ENCODE measurements around the gene TTC34.

- TF ChIP-seq, protein P1, sequence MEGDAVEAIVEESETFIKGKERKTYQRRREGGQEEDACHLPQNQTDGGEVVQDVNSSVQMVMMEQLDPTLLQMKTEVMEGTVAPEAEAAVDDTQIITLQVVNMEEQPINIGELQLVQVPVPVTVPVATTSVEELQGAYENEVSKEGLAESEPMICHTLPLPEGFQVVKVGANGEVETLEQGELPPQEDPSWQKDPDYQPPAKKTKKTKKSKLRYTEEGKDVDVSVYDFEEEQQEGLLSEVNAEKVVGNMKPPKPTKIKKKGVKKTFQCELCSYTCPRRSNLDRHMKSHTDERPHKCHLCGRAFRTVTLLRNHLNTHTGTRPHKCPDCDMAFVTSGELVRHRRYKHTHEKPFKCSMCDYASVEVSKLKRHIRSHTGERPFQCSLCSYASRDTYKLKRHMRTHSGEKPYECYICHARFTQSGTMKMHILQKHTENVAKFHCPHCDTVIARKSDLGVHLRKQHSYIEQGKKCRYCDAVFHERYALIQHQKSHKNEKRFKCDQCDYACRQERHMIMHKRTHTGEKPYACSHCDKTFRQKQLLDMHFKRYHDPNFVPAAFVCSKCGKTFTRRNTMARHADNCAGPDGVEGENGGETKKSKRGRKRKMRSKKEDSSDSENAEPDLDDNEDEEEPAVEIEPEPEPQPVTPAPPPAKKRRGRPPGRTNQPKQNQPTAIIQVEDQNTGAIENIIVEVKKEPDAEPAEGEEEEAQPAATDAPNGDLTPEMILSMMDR (IDR thresholded peaks at IDR 0.05) = no peak
- TF ChIP-seq SMAD3 (CRISPR knock-in tag; IDR thresholded peaks at IDR 0.05; ENCODE audit: borderline replicate concordance) (no peak), MXD4 (CRISPR knock-in tag; IDR thresholded peaks at IDR 0.05; ENCODE audit: borderline replicate concordance) (no peak), JUN (CRISPR knock-in tag; IDR thresholded peaks at IDR 0.05) (no peak), IRF2 (CRISPR knock-in tag; IDR thresholded peaks at IDR 0.05; ENCODE audit: borderline replicate concordance, low read depth) (no peak), ATF3 (CRISPR knock-in tag; conservative IDR thresholded peaks at IDR 0.05) (no peak), ELF4 (CRISPR knock-in tag; IDR thresholded peaks at IDR 0.05; ENCODE audit: low read depth) (no peak), ESRRA (CRISPR knock-in tag; IDR thresholded peaks at IDR 0.05; ENCODE audit: borderline replicate concordance) (no peak), MAX (CRISPR knock-in tag; IDR thresholded peaks at IDR 0.05) (no peak), MYBL2 (CRISPR knock-in tag; IDR thresholded peaks at IDR 0.05) (no peak)
- TF ChIP-seq, protein P2, sequence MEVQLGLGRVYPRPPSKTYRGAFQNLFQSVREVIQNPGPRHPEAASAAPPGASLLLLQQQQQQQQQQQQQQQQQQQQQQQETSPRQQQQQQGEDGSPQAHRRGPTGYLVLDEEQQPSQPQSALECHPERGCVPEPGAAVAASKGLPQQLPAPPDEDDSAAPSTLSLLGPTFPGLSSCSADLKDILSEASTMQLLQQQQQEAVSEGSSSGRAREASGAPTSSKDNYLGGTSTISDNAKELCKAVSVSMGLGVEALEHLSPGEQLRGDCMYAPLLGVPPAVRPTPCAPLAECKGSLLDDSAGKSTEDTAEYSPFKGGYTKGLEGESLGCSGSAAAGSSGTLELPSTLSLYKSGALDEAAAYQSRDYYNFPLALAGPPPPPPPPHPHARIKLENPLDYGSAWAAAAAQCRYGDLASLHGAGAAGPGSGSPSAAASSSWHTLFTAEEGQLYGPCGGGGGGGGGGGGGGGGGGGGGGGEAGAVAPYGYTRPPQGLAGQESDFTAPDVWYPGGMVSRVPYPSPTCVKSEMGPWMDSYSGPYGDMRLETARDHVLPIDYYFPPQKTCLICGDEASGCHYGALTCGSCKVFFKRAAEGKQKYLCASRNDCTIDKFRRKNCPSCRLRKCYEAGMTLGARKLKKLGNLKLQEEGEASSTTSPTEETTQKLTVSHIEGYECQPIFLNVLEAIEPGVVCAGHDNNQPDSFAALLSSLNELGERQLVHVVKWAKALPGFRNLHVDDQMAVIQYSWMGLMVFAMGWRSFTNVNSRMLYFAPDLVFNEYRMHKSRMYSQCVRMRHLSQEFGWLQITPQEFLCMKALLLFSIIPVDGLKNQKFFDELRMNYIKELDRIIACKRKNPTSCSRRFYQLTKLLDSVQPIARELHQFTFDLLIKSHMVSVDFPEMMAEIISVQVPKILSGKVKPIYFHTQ (CRISPR knock-in tag; IDR thresholded peaks at IDR 0.05) = no peak
Observed at GRCh38 chr1:2591233-2591580, 210.3 kb downstream of the TTC34 start.
